Parathyroid adenoma (tissue), 2 donors: ENCODE measurements around the gene AFG1L.
A peak's percentile ranks its signal among the peaks of the same experiment; 100 is the strongest.

ENCODE experiments used
- H2AFZ ChIP-seq: fragments of 300-600 bp; sonication (generic); one replicate; pipeline ENCODE4 v1.7.0; 2017; ENCODE audit warnings: antibody characterized with exemption, mild to moderate bottlenecking
- H3K27ac ChIP-seq: fragments of 300-600 bp; sonication (generic); one replicate; pipeline ENCODE4 v1.7.0; 2017
- H3K27me3 ChIP-seq: fragments of 300-600 bp; sonication (generic); one replicate; pipeline ENCODE4 v1.7.0; 2017; ENCODE audit warnings: low read length; ENCODE audit not compliant: control insufficient read depth, insufficient read depth
- H3K36me3 ChIP-seq: fragments of 300-600 bp; sonication (generic); one replicate; pipeline ENCODE4 v1.7.0; 2017; ENCODE audit warnings: low read length; ENCODE audit not compliant: control insufficient read depth, insufficient read depth
- H3K4me1 ChIP-seq: fragments of 300-600 bp; sonication (generic); one replicate; pipeline ENCODE4 v1.7.0; 2017; ENCODE audit warnings: control low read depth
- H3K4me2 ChIP-seq: fragments of 300-600 bp; sonication (generic); one replicate; pipeline ENCODE4 v1.7.0; 2017; ENCODE audit warnings: low read length
- H3K4me3 ChIP-seq: fragments of 300-600 bp; sonication (generic); one replicate; pipeline ENCODE4 v1.7.0; 2017; ENCODE audit warnings: low read depth, low read length
- H3K79me2 ChIP-seq: fragments of 300-600 bp; sonication (generic); one replicate; pipeline ENCODE4 v1.7.0; 2017; ENCODE audit warnings: control low read depth
- H3K9ac ChIP-seq: fragments of 300-600 bp; sonication (generic); one replicate; pipeline ENCODE4 v1.7.0; 2017; ENCODE audit warnings: mild to moderate bottlenecking
- H3K9me3 ChIP-seq: fragments of 300-600 bp; sonication (generic); one replicate; pipeline ENCODE4 v1.7.0; 2017; ENCODE audit warnings: low read length; ENCODE audit not compliant: control insufficient read depth
- TF ChIP-seq, protein P1 (sequence below): fragments of 300-600 bp; sonication (generic); IDR thresholded peaks from one replicate; pipeline ENCODE4 v1.7.0; 2017; ENCODE audit warnings: antibody characterized with exemption, mild to moderate bottlenecking
- donor health status: primary hyperparathyroidism.

The AFG1L gene

DNA sequence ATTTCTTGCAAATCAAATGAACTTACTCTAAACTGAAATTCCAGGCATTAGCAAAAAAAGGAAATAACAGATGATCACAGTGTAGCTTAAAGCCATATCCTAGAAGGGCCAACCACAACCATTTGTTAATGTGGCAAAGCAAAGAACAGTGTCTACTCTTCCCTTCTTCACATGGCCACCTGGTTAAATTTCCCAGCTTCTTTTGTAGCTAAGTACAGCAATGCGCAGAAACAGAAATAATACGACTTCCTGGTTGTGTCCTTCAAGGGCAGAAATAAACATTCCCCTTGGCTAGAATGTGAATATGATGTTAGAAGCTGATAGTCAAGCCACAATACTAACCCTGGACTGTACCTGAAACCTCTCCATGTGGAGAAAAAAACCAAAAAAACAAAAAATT lies 43.6 kb upstream of the AFG1L start:
- no peak overlapping the region for H3K27ac ChIP-seq
- no peak overlapping the region for H3K4me3 ChIP-seq
- no peak overlapping the region for H3K9ac ChIP-seq
- TF ChIP-seq, protein P1, sequence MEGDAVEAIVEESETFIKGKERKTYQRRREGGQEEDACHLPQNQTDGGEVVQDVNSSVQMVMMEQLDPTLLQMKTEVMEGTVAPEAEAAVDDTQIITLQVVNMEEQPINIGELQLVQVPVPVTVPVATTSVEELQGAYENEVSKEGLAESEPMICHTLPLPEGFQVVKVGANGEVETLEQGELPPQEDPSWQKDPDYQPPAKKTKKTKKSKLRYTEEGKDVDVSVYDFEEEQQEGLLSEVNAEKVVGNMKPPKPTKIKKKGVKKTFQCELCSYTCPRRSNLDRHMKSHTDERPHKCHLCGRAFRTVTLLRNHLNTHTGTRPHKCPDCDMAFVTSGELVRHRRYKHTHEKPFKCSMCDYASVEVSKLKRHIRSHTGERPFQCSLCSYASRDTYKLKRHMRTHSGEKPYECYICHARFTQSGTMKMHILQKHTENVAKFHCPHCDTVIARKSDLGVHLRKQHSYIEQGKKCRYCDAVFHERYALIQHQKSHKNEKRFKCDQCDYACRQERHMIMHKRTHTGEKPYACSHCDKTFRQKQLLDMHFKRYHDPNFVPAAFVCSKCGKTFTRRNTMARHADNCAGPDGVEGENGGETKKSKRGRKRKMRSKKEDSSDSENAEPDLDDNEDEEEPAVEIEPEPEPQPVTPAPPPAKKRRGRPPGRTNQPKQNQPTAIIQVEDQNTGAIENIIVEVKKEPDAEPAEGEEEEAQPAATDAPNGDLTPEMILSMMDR, result no peak
- no peaks in the 10 kb centered on the region for H3K9me3 ChIP-seq
- peak overlapping the region; percentile 32 for H3K4me2 ChIP-seq
- peaks cover 32% of the 10 kb centered on the region for H3K79me2 ChIP-seq
- H3K4me1 ChIP-seq, result no peaks in the 10 kb centered on the region
- H3K27me3 ChIP-seq, result no peaks in the 10 kb centered on the region
- no peak overlapping the region for H2AFZ ChIP-seq
- H3K36me3 ChIP-seq, result no peaks in the 10 kb centered on the region

DNA sequence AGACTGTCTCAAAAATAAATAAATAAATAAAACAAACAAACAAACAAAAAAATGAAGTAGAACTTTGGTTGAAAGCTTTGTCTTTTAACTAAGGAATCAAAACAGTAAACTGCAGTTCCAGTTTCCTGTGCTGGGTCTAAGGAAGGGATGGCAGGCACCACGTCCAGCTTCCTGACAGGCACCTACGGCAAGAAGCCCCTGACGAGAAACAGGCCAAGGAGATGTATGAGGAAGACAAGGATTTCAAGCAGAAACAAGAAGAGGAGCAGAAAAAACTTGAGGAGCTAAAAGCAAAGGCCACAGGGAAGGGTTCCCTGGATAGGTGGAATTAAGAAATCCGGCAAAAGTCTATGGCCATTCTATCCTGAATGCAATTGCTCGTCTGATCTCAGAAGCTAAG lies 42.8 kb upstream of the AFG1L start:
- H3K36me3 ChIP-seq, result no peaks in the 10 kb centered on the region
- no peak overlapping the region for H2AFZ ChIP-seq
- no peak overlapping the region for H3K4me3 ChIP-seq
- H3K4me1 ChIP-seq, result no peaks in the 10 kb centered on the region
- peaks cover 26% of the 10 kb centered on the region for H3K79me2 ChIP-seq
- no peak overlapping the region for H3K4me2 ChIP-seq
- no peak overlapping the region for H3K9ac ChIP-seq
- H3K27ac ChIP-seq, result no peak overlapping the region
- H3K9me3 ChIP-seq, result no peaks in the 10 kb centered on the region
- H3K27me3 ChIP-seq, result no peaks in the 10 kb centered on the region
- TF ChIP-seq, protein P1, result no peak

DNA sequence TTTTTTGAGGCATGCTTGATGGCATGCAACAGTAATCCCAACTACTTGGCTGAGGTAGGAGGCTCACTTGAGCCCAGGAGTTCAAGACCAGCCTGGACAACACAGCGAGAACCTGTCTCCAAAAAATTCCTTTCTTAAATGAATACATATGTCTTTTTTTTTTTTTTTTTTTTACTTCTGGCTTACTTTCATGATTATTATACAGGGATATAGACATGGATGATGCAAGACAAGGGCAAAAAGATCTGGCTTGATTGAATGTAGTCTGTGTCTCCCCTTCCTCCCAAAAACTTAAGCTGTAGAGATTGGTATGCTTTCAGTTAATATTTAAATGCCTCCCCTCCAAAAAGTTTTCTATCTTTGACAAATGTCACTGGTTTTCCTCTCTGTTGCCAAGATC lies 41.6 kb upstream of the AFG1L start:
- Histone ChIP-seq H2AFZ (no peak overlapping the region), H3K9ac (no peak overlapping the region), H3K27ac (no peak overlapping the region), H3K36me3 (no peaks in the 10 kb centered on the region), H3K4me2 (no peak overlapping the region), H3K79me2 (peaks cover 23% of the 10 kb centered on the region), H3K27me3 (no peaks in the 10 kb centered on the region), H3K4me3 (no peak overlapping the region), H3K4me1 (no peaks in the 10 kb centered on the region), H3K9me3 (no peaks in the 10 kb centered on the region)
- TF ChIP-seq, protein P1, result no peak

DNA sequence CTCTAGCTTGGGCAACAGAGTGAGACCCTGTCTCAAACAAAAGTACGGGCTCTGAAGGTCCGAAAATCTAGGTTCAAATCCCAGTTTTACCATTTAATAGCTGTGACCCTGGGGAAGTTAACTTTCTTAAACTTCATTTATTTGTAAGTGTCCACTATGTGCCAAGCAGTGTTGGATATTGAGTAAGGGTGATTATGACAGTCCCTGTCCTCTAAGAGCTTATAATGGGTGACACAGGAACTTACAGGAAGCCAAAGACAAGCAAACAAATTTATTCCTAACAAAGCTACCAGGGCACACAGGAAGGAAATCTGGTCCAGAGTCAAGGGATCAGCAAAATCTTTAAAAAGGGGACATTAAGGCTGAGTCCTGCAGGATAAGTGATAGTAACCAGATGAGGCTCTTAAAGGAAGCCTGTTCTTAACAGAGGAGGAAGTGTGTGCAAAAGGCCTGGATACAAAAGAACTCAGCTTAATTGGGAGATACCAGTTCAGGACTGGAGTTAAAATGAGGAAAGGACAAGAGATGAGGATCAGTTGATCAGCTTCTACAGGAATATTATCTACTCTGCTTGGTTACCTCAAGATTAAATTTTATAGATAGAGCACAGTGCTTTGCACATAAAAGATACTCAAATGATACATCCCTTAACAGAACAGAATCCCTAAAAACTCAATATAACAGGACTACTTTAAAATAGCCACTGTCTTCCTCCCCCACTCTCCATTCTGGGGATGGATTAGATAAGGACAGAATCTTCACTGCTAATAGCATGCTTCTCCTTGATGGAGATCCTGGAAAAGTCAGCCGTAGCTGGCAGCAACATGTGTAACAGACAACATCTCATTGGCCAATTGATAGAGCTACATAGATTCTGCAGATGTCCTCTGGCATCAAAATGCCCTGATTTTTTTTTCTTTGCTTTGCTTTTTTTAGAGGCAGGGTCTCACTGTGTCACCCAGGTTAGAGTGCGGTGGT lies 40.1 kb upstream of the AFG1L start:
- Histone ChIP-seq H3K9me3 (no peaks in the 10 kb centered on the region), H3K79me2 (peaks cover 25% of the 10 kb centered on the region), H3K27ac (no peak overlapping the region), H3K9ac (no peak overlapping the region), H3K27me3 (no peaks in the 10 kb centered on the region), H3K4me1 (no peaks in the 10 kb centered on the region), H3K4me2 (no peak overlapping the region), H3K4me3 (no peak overlapping the region), H2AFZ (no peak overlapping the region), H3K36me3 (no peaks in the 10 kb centered on the region)
- TF ChIP-seq, protein P1, result no peak
